A549 (cell line): ENCODE results near the gene ALDH1A1. TPM values are rescaled to one million over a fixed set of nuclear protein-coding genes. Genes with fewer than 3 reads are reported as not detected.

Experiments
- ATAC-seq, 2 experiments: fragments of 200-7000 bp in 1 of 2; fragments of >200 bp in 1 of 2; cut with Nextera tagmentation in 1 of 2; cut with Tn5 transposase in 1 of 2; 3 replicates each; pipeline versions ENCODE4 v1.8.0 to v1.9.1; 2018 to 2020; ENCODE audit warnings: mild to moderate bottlenecking in 1 of 2, moderate library complexity in 1 of 2
- CTCF ChIA-PET: fragments of 300-600 bp; sonication (Branson Sonifier 250); formaldehyde crosslinking; extraction: SDS; loops from one replicate; lab custom pipeline; 2021; ENCODE audit warnings: antibody characterized with exemption, inconsistent platforms; lab: Yijun Ruan, JAX
- POLR2A ChIA-PET: fragments of 350-600 bp; formaldehyde crosslinking; extraction: SDS; loops from one replicate; lab custom pipeline; 2021; ENCODE audit warnings: antibody characterized with exemption, inconsistent platforms; lab: Yijun Ruan, JAX
- DNase-seq, 2 experiments: peaks; one replicate each; pipeline versions ENCODE4 v3.0.0 to v3.0.0-alpha.2; 2011 to 2016; ENCODE audit warnings: low read depth in 1 of 2, low spot score in 1 of 2
- FAIRE-seq: peaks from 2 replicates; lab custom pipeline; 2011; peaks lifted over from hg19 to GRCh38; lab: Jason Lieb, UNC
- H3K27ac ChIP-seq, 2 experiments: fragments of >200 bp; sonication (Bioruptor Twin); formaldehyde crosslinking; 3 replicates each; pipeline ENCODE4 v1.5.1; 2016 to 2017
- H3K4me1 ChIP-seq: fragments of >200 bp; sonication (Bioruptor Twin); formaldehyde crosslinking; 3 replicates; pipeline ENCODE4 v1.6.1; 2016
- H3K4me2 ChIP-seq: fragments of >200 bp; sonication (Bioruptor Twin); formaldehyde crosslinking; 3 replicates; pipeline ENCODE4 v1.6.1; 2016
- H3K4me3 ChIP-seq: fragments of >200 bp; sonication (Bioruptor Twin); formaldehyde crosslinking; 3 replicates; pipeline ENCODE4 v1.5.1; 2016
- H3K9me3 ChIP-seq: fragments of >200 bp; sonication (Bioruptor Twin); formaldehyde crosslinking; 3 replicates; pipeline ENCODE4 v1.6.1; 2016
- BHLHE40 ChIP-seq: IDR thresholded peaks from 2 replicates; pipeline ENCODE4 v1.6.1; 2012; ENCODE audit warnings: low read depth, low read length, inconsistent platforms
- CEBPB ChIP-seq, 2 experiments: fragments of >200 bp in 1 of 2; sonication (Bioruptor Twin) in 1 of 2; formaldehyde crosslinking in 1 of 2; IDR thresholded peaks; 2 replicates each; pipeline ENCODE4 v1.6.1; 2012 to 2016
- HOXA7 ChIP-seq: fragments of 250-450 bp; sonication (Bioruptor Pico); IDR thresholded peaks from 2 replicates; pipeline ENCODE4 v1.5.0; 2020; ENCODE audit warnings: mild to moderate bottlenecking, moderate library complexity
- MYC ChIP-seq: IDR thresholded peaks from 2 replicates; pipeline ENCODE4 v1.6.1; 2012; ENCODE audit warnings: mild to moderate bottlenecking, inconsistent platforms, low read length, improper control_type of control experiment, borderline replicate concordance
- NPAS2 ChIP-seq: fragments of 250-450 bp; sonication (Bioruptor Pico); IDR thresholded peaks from 2 replicates; pipeline ENCODE4 v1.8.0; 2022; ENCODE audit warnings: mild to moderate bottlenecking, moderate library complexity, borderline replicate concordance
- POLR2AphosphoS2 ChIP-seq: conservative IDR thresholded peaks from 2 replicates; pipeline ENCODE4 v1.6.1; 2012; ENCODE audit warnings: low read length, improper control_type of control experiment, inconsistent platforms
- RAD21 ChIP-seq, 2 experiments: fragments of >200 bp in 1 of 2; sonication (Bioruptor Twin) in 1 of 2; formaldehyde crosslinking in 1 of 2; IDR thresholded peaks in 1 of 2; conservative IDR thresholded peaks in 1 of 2; 2 replicates in 1 of 2; 3 replicates in 1 of 2; pipeline ENCODE4 v1.6.1; 2012 to 2018; ENCODE audit warnings: inconsistent platforms in 1 of 2
- RFX5 ChIP-seq: fragments of 450-650 bp; IDR thresholded peaks from 2 replicates; pipeline ENCODE4 v1.7.1; 2014; ENCODE audit warnings: antibody characterized with exemption, mild to moderate bottlenecking, moderate library complexity
- WGBS: methylation state at CpG from one replicate; pipeline ENCODE4 v1.1.6; 2017; ENCODE audit errors: missing lambda C conversion rate; 5-methylcytosine and 5-hydroxymethylcytosine counted together
- polyA plus RNA-seq, 4 experiments: library from polyadenylated mRNA; depleted of rRNA in 3 of 4; stranded (reverse); fragments of >200 nt; fragmentation: RNase III in 1 of 4; extraction: RNeasy Plus Mini Kit Qiagen cat#74134 plus additional on column Dnase treatment in 1 of 4; gene quantifications; 2 replicates in 3 of 4; 3 replicates in 1 of 4; pipeline ENCODE4 v1.2.3, GENCODE V29; 2011 to 2017
- TF ChIP-seq, protein P1 (sequence below): IDR thresholded peaks from 2 replicates; pipeline ENCODE4 v1.6.1; 2012; ENCODE audit warnings: low read depth, borderline replicate concordance
- TF ChIP-seq, protein P2 (sequence below): fragments of 250-450 bp; sonication (Bioruptor Pico); IDR thresholded peaks from 2 replicates; pipeline ENCODE4 v1.5.0; 2021; ENCODE audit warnings: mild to moderate bottlenecking, moderate library complexity, borderline replicate concordance
- TF ChIP-seq, protein P3 (sequence below): fragments of >200 bp; sonication (Bioruptor Twin); formaldehyde crosslinking; IDR thresholded peaks from 3 replicates; pipeline ENCODE4 v1.5.1; 2016
- TF ChIP-seq, protein P4 (sequence below): fragments of 200-600 bp; sonication (generic); IDR thresholded peaks from 2 replicates; pipeline ENCODE4 v1.6.1; 2016; ENCODE audit warnings: antibody characterized with exemption, mild to moderate bottlenecking, moderate library complexity
- TF ChIP-seq, protein P5 (sequence below): fragments of >200 bp; sonication (Bioruptor Twin); formaldehyde crosslinking; IDR thresholded peaks from 3 replicates; pipeline ENCODE4 v1.6.1; 2016

ALDH1A1 gene
- polyA plus RNA-seq, 2 of the 4 experiments (the other 2 are of a cell fraction), result 8,617 to 9,987 TPM

DNA sequence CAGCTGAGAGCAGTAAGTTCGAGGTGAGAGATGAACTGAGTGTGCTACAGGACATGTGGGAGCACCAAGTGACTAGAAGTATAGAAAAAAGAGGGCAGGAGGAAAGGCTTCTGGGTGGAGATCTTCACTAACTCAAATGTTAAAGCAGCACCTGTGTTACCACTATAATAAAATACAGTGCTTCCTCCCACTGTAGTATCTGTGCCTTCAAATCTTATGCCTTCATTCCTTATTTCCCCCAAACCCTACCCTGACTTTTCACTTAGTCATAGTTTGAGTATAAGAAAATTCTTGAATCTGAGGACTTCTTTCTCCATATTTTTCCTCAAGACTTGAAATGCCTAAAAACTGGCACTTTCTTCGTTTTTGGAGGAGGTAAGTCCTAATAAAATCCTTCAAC is 61.8 kb downstream of the ALDH1A1 start:
- H3K4me3 ChIP-seq, result no peak overlapping the region
- H3K4me1 ChIP-seq, result peaks cover 20% of the 10 kb centered on the region
- ATAC-seq (peak; percentile 2 to 3; a peak in 2 of 6 replicates), DNase-seq (no peak)
- peak overlapping the region; percentile 8 to 17; a peak in 1 of 6 replicates for H3K27ac ChIP-seq
- H3K9me3 ChIP-seq, result peaks cover 2% of the 10 kb centered on the region; the same call in 1 of the 3 replicates
- CTCF ChIA-PET, result interaction anchor here (1.0 to 2.1 kb wide), 4 partner anchors 11 to 131 kb away, joined by 3 to 9 read pairs (median 6); no protein-coding TSS in a partner anchor
- POLR2A ChIA-PET, result no interaction called here
- TF ChIP-seq, protein P1, sequence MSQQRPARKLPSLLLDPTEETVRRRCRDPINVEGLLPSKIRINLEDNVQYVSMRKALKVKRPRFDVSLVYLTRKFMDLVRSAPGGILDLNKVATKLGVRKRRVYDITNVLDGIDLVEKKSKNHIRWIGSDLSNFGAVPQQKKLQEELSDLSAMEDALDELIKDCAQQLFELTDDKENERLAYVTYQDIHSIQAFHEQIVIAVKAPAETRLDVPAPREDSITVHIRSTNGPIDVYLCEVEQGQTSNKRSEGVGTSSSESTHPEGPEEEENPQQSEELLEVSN, result no peak
- TF ChIP-seq HOXA7 (CRISPR knock-in tag) (peak; percentile 62; the same call in 1 of the 2 replicates), POLR2AphosphoS2 (peak; percentile 68; the same call in 1 of the 2 replicates), CEBPB (IDR thresholded peaks at IDR 0.05) (no peak), MYC (no peak)
- TF ChIP-seq, protein P2, sequence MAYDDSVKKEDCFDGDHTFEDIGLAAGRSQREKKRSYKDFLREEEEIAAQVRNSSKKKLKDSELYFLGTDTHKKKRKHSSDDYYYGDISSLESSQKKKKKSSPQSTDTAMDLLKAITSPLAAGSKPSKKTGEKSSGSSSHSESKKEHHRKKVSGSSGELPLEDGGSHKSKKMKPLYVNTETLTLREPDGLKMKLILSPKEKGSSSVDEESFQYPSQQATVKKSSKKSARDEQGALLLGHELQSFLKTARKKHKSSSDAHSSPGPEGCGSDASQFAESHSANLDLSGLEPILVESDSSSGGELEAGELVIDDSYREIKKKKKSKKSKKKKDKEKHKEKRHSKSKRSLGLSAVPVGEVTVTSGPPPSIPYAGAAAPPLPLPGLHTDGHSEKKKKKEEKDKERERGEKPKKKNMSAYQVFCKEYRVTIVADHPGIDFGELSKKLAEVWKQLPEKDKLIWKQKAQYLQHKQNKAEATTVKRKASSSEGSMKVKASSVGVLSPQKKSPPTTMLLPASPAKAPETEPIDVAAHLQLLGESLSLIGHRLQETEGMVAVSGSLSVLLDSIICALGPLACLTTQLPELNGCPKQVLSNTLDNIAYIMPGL (CRISPR knock-in tag), result no peak
- TF ChIP-seq, protein P3, sequence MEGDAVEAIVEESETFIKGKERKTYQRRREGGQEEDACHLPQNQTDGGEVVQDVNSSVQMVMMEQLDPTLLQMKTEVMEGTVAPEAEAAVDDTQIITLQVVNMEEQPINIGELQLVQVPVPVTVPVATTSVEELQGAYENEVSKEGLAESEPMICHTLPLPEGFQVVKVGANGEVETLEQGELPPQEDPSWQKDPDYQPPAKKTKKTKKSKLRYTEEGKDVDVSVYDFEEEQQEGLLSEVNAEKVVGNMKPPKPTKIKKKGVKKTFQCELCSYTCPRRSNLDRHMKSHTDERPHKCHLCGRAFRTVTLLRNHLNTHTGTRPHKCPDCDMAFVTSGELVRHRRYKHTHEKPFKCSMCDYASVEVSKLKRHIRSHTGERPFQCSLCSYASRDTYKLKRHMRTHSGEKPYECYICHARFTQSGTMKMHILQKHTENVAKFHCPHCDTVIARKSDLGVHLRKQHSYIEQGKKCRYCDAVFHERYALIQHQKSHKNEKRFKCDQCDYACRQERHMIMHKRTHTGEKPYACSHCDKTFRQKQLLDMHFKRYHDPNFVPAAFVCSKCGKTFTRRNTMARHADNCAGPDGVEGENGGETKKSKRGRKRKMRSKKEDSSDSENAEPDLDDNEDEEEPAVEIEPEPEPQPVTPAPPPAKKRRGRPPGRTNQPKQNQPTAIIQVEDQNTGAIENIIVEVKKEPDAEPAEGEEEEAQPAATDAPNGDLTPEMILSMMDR, result no peak
- TF ChIP-seq, all 56 proteins: peak for 2
- WGBS, result 70% methylated on average over 2 of the region's 2 CpGs
- no peak for FAIRE-seq
- no peak overlapping the region for H3K4me2 ChIP-seq

DNA sequence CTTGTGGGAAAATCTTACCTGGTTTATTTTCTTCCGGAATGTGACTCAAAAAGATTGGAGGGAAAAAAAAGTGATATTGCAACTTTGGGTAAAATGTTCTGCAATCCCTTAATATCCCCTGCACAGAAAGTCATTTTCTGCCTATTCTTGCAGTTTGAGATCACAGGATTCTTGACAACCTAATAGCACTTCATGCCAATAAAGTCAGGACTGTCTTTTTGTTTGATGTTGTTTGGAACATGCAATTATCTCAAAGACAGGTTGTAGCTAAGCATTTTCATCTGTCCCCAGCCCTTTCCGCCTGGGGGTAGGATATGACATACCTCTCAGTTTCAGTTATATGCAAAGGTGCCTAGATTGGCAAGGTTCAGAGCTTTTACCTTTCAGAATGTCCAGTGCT is 63.9 kb downstream of the ALDH1A1 start:
- H3K4me3 ChIP-seq, result no peak overlapping the region
- peaks cover 16% of the 10 kb centered on the region for H3K4me1 ChIP-seq
- CTCF ChIA-PET, result interaction anchor here (1.5 to 2.0 kb wide), 2 partner anchors 10 to 17 kb away, joined by 4 to 12 read pairs; no protein-coding TSS in a partner anchor
- peaks cover 2% of the 10 kb centered on the region; the same call in 1 of the 3 replicates for H3K9me3 ChIP-seq
- no peak overlapping the region for H3K27ac ChIP-seq
- ATAC-seq (no peak), FAIRE-seq (no peak), DNase-seq (no peak)
- H3K4me2 ChIP-seq, result no peak overlapping the region
- TF ChIP-seq POLR2AphosphoS2 (peak; percentile 84; the same call in 1 of the 2 replicates), BHLHE40 (no peak), RFX5 (no peak), NPAS2 (CRISPR knock-in tag) (no peak)
- TF ChIP-seq, protein P4, sequence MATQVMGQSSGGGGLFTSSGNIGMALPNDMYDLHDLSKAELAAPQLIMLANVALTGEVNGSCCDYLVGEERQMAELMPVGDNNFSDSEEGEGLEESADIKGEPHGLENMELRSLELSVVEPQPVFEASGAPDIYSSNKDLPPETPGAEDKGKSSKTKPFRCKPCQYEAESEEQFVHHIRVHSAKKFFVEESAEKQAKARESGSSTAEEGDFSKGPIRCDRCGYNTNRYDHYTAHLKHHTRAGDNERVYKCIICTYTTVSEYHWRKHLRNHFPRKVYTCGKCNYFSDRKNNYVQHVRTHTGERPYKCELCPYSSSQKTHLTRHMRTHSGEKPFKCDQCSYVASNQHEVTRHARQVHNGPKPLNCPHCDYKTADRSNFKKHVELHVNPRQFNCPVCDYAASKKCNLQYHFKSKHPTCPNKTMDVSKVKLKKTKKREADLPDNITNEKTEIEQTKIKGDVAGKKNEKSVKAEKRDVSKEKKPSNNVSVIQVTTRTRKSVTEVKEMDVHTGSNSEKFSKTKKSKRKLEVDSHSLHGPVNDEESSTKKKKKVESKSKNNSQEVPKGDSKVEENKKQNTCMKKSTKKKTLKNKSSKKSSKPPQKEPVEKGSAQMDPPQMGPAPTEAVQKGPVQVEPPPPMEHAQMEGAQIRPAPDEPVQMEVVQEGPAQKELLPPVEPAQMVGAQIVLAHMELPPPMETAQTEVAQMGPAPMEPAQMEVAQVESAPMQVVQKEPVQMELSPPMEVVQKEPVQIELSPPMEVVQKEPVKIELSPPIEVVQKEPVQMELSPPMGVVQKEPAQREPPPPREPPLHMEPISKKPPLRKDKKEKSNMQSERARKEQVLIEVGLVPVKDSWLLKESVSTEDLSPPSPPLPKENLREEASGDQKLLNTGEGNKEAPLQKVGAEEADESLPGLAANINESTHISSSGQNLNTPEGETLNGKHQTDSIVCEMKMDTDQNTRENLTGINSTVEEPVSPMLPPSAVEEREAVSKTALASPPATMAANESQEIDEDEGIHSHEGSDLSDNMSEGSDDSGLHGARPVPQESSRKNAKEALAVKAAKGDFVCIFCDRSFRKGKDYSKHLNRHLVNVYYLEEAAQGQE, result no peak
- POLR2A ChIA-PET, result no interaction called here
- WGBS, result 93% methylated on average over 2 of the region's 2 CpGs

DNA sequence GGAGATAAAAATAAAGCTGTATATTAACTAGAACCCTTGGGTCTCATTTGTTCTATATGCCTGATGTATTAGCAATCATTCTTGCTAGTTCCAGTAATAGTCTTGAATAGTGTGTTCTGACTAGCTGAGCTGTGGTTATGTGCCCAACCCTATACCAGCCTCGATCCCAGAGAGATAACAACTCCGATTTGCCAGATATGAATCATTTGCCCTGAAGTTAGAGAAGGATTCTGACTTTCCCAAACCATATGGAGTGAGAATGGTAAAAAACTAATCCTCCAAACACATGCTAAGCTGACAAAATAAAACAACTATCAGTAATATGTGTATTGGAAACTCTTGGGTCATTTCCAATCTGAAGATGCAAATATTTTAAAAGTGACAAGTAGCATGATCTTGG is 64.8 kb downstream of the ALDH1A1 start:
- Histone ChIP-seq H3K4me3 (no peak overlapping the region), H3K4me2 (no peak overlapping the region), H3K9me3 (peaks cover 2% of the 10 kb centered on the region; the same call in 1 of the 3 replicates), H3K4me1 (peaks cover 19% of the 10 kb centered on the region), H3K27ac (no peak overlapping the region)
- no peak for FAIRE-seq
- ChIA-PET CTCF (interaction anchor here (1.3 to 2.0 kb wide), 2 partner anchors 16 to 43 kb away, joined by 6 to 12 read pairs; no protein-coding TSS in a partner anchor), POLR2A (no interaction called here)
- WGBS, result 82% methylated on average over 2 of the region's 2 CpGs
- no peak for DNase-seq
- TF ChIP-seq, protein P5, sequence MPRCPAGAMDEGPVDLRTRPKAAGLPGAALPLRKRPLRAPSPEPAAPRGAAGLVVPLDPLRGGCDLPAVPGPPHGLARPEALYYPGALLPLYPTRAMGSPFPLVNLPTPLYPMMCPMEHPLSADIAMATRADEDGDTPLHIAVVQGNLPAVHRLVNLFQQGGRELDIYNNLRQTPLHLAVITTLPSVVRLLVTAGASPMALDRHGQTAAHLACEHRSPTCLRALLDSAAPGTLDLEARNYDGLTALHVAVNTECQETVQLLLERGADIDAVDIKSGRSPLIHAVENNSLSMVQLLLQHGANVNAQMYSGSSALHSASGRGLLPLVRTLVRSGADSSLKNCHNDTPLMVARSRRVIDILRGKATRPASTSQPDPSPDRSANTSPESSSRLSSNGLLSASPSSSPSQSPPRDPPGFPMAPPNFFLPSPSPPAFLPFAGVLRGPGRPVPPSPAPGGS, result no peak
- TF ChIP-seq, protein P2 (CRISPR knock-in tag), result no peak
- no peak for TF ChIP-seq RAD21 (conservative IDR thresholded peaks at IDR 0.05 in 1 of 2, IDR thresholded peaks at IDR 0.05 in 1 of 2)
- no peak for ATAC-seq
